HG03432 (cell line): ENCODE results near the gene FRRS1L.

Source experiments
- ATAC-seq: cut with Tn5 transposase; IDR thresholded peaks from one replicate; pipeline ENCODE4 v1.9.1; 2021; ENCODE audit warnings: mild to moderate bottlenecking, moderate library complexity; ENCODE audit not compliant: unreplicated experiment

FRRS1L gene

GRCh38 chr9:109176963-109177362 lies 9.9 kb upstream of the FRRS1L start:
- ATAC-seq: no peak

- ATAC-seq: no peak
These were observed 9.3 kb upstream of the FRRS1L start for GRCh38 chr9:109176386-109176785.

DNA sequence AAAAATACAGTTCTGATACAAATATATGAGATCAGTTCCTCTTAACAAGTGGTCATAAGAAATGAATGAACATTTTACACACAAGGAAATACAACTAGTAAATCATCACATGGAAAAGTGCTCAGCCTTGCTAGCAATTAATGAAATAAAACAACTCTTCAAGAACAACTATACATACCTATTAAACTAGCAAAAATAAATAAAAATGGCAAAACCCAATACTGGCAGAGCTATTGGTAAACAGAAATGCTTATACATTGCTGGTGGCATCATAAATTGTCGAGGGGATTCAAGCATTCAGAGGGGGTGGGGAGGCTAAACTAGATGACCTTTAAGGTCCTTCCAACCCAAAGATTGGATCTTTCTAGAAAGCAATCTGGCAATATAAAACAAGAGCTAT lies 5.9 kb upstream of the FRRS1L start:
- ATAC-seq: no peak

DNA sequence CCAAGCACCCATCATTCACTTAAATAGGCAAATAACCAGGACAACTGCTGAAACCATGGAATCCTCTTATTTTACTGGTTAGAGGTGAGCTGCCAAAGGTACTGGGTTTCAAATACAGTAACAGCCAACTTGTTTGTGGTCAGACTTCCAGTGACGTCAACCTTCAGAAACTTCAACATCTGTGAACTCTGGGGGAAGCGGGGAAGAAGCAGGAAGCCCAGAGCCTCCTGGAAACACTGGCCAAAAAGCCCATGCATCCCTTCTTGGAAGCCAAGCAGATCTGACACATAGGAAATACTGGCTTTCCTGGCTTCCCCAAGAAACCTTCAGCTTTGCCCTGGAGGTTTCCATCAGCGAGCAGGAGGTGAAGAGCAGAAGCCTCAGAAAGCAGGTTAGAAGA lies 4.9 kb upstream of the FRRS1L start:
- ATAC-seq: no peak

GRCh38 chr9:109168170-109168569 lies 1.1 kb upstream of the FRRS1L start:
- no peak for ATAC-seq

DNA sequence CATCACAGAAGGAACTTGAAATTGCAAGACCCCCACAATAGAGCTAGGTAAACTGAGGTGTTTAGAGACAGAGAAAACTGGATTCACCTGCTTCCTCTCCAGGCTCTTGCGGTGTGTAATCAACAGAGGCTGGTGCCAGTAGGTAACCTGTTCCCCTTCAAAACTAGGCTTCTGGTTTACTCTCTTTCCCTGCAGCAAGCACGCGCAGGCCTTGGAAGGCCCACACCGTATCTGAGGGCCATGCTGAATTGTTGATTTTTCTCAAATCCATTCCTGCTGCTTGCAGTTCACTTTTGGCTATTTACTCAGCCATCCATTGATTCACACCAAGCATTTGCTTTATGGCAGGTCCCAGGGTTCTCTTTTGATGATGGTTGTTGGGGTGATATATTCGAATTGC lies 667 bp upstream of the FRRS1L start:
- ATAC-seq: no peak

DNA sequence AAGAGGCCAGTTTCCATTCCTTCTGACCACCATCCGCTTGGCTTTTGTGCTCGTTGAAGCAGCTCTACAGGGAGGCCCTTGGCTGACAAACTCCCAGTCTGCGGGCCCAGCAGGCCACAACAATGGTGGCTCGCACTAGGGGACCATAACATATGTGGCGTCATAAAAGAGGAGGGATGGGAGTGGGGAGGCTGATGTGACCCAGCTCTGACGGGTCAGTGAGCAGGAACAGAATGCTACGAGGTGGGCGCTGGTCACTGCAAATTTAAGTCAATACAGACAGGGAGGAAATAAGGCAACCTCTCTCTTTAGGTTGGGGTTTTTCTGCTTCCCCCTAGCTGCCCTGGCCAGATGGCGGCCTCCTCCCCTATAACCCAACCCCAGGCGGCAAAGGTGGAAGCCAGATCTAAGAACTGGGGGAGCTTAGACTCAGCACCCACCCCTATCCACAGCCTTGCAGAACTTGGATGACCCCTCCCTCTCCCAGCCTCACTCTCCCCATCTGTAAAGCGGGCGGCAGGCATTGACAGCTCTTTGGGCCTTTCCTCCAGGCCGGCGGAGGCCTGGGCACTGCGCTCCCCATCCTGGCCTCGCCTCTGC lies 778 bp downstream of the FRRS1L start:
- no peak for ATAC-seq

- ATAC-seq: peak; percentile 81
These were observed 3.0 kb downstream of the FRRS1L start for GRCh38 chr9:109164042-109164441.

DNA sequence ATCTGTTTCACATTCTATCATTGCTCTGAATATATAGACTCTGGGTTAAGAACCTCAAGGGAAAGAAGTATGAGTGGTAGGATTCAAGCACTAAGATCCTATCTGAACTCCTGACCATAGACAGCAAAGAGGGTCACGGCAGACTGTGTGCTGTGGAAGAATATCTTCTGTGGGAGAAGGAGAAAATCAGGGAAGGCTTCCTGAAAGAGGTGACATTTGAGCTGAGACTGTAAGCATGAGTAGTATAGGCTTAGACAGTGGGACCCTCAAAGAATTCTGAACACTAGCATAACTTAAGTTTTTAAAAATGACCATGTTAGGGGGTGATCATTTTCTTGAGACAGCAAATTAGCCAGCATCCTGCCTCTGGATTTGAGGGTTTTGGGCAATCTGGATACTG lies 3.9 kb downstream of the FRRS1L start:
- no peak for ATAC-seq

GRCh38 chr9:109162677-109163076 lies 4.4 kb downstream of the FRRS1L start:
- no peak for ATAC-seq

DNA sequence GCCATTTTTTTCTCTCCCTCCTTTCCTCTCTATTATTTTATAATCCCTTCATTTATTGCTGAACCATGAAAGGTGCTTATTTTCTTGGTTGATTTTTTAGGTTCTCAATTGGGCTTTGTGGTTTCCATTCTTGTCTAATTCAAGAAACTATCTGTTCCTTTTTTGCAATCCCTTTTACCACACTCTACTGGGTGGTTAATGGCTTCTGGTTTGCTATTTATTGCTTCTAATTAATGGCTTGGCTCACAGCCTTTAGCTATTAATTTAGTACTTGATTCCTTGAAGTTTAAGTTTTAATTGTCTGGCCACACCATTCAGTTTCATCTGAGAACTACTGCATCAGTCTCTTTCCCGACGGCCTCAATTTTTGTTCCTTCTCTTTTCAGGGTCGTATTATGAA lies 5.6 kb downstream of the FRRS1L start:
- ATAC-seq: no peak

GRCh38 chr9:109159583-109159982 lies 7.5 kb downstream of the FRRS1L start:
- no peak for ATAC-seq

DNA sequence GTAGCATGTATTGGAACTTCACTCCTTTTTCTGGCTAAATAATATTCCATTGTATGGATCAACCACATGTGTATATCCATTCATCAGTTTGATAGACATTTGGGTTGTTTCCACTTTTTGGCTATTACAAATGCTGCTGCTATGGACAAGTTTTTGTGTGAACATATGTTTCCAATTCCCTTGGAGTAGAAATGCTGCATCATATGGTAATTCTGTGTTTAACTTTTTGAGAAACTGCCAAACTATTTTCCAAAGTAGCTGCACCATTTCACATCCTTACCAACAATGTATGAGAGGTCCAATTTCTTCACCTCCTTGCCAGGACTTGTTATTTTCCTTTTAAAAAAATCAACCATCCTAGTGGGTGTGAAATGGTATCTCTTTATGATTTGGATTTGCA lies 8.4 kb downstream of the FRRS1L start:
- no peak for ATAC-seq

DNA sequence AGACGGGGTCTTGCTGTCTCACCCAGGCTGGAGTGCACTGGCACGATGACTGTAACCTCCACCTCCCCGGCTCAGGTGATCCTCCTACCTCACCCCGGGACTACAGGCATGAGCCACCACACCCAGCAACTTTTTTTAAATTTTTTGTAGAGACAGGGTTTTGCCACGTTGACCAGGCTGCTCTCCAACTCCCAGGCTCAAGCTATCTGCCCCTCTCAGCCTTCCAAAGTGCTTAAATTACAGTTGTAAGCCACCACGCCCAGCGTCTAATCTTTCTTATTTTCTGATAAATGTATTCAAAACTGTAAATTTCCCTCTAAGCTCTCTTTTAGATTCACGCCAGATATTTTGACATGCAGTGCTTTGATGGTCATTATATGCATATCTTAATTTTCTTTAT lies 10.3 kb downstream of the FRRS1L start:
- no peak for ATAC-seq

DNA sequence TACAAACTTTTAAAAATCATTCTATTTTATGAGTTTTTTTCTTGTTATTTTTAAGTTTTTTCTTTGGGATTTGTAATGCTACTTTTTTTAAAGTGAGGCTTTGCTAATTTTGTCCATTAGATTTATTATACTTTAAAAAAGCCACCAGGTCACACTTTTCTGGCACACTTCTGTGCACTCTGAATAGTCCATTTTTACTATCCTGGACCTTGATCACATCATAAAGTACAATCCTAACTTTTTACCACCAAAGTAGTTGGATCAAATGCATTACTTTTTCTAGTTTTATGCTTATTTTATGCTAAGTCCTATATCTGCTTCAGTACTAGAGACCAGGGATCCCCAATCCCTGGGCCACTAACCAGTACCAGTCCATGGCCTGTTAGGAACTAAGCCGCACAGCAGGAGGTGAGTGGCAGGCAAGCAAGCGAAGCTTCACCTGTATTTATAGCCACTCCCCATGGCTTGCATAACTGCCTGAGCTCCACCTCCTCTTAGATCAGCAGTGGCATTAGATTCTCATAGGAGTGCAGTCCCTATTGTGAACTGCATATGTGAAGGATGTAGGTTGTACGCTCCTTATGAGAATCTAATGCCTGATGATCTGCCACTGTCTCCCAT lies 16.0 kb downstream of the FRRS1L start:
- no peak for ATAC-seq

DNA sequence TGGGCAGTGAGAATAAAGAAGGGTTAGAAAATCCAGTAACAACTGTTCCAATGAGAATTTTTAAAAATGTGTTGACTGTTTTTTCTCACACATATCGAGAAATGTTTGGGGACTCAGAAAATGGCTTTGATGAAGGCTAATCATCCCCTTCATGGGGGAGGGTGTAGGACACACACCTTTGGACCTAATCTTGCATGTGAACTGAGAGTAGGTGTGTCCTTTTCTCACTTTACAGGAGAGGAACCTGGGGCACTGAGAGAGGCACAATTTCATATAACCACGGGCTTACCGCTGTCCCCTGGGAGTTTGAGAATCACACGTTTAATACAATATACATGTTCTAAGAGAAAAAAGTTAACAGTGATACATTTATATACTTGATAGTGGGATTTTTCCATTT lies 17.3 kb downstream of the FRRS1L start:
- ATAC-seq: no peak

- no peak for ATAC-seq
These were observed 18.0 kb downstream of the FRRS1L start for GRCh38 chr9:109149089-109149488.

DNA sequence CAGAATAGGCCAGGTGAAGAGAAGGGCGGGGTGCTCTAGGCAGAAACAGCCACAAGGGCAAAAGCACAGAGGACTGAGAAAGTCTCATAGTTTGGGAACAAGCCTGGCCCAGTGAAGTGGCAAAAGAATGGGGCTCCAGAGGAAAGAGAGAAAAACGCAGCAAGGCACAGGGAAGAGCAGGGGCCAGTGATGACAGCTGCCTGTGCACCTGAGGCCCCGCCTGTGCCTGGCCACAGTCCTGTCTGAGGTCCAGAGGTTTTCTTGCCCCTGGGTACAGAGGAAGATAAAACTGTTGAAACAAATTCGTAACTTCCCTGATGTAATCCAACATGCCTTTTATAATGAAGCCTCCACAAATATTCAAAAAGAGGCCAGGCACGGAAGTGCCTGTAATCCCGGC lies 22.0 kb downstream of the FRRS1L start:
- no peak for ATAC-seq

DNA sequence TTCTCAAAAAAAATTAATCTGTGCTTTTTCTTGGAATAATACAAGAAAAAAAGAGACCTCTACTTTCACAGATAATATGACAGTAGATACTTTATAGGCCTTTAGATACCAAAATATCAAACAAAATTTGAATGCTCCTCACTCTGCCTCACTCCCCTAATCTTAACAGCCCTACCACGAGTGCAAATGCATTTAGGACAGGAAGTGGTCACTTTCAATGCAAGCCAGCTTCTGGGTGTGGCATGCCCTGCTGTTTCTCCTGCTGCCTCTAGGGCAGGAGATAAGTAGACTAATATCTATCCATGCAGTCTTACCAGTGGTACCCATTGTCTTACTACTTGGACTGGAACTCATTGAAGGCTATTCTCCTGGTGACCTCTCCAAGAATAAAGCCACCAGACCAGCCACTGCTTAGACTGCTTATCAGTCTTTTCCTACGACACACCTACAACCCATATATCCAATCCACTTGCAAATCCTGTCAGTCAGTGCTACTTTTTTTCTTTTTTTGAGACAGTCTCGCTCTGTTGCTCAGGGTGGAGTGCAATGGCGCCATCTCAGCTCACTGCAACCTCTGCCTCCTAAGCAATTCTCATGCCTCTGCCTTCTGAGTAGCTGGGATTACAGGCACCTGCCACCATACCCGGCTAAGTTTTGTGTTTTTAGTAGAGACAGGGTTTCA lies 23.0 kb downstream of the FRRS1L start:
- peak; percentile 99 for ATAC-seq

GRCh38 chr9:109141375-109141774 lies 25.7 kb downstream of the FRRS1L start:
- ATAC-seq: no peak

GRCh38 chr9:109139851-109140250 lies 27.2 kb downstream of the FRRS1L start:
- ATAC-seq: no peak

- no peak for ATAC-seq
These were observed 28.6 kb downstream of the FRRS1L start for GRCh38 chr9:109138421-109138820.

DNA sequence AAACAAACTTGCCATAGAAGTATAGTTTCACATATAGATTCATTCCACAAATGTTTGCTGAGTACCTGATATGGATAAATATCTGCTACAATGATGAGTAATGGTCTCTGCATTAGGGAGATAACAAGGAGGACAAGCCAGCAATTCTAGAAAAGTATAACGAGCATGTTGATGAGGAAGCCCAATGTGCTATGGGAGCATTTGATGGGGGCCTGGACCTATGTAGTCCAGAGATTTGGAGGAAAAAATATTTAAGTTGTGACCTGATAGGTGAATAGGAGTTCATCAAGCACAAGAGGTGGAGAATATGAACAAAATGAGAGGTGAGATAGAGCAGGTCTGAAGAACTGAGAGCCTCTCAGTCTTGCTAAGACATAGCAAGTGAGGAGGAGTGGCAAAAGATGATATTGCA lies 32.9 kb downstream of the FRRS1L start:
- ATAC-seq: no peak
